ENCODE results near the gene AGAP1.

AGAP1 gene

DNA sequence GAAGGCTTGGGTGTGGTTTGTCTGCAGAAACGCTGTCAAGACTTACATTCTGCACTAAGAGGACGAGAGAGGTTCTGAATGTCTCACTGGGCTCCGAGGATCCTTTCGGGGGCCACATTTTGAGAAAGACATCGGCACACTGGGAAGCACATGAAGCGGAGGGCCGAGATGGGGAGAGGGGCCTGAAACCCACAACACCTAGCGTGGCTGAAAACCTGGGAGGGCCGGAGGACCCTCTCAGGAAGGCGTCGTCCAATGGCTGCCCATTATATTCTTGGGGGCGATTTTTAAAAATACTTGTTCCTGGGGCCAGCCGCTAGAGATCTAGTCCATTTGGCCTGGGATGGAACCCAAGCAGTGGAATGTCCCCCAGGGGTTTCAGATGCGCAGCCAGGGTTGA is 444.8 kb downstream of the AGAP1 start:
- no peaks in the 10 kb centered on the region for H3K36me3 ChIP-seq (ENCODE audit: control insufficient read depth, low read length)

DNA sequence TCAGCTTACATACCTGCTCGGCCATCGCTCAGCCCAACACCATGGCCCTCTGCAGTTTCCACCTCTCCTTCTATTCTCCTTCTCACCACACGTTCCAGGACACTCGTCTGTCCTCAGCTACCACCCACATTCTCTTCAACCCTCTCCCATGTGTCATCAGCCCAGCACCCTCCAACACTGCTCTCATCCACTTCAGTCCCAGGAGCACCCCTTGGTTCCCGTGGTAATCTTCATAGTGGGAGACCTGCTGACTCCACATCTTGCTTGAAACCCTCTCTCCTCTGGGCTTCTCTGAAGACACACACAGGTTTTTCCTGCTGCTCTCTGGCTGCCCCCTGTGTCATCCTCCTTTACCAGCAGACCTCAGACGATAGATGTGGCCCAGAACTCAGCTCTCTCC is 445.6 kb downstream of the AGAP1 start:
- Histone ChIP-seq H3K36me3 (ENCODE audit: control insufficient read depth, low read length) (no peaks in the 10 kb centered on the region), H3K79me2 (ENCODE audit: control insufficient read depth, low read length) (no peaks in the 10 kb centered on the region), H3K27me3 (ENCODE audit: control insufficient read depth, low read length) (no peaks in the 10 kb centered on the region), H3F3A (ENCODE audit: control insufficient read depth, insufficient read depth) (no peaks in the 10 kb centered on the region), H3K4me3 (ENCODE audit: low read length) (no peak overlapping the region), H3K4me1 (ENCODE audit: control insufficient read depth, low read length) (no peaks in the 10 kb centered on the region), H3K27ac (ENCODE audit: low read depth, low read length) (no peak overlapping the region), H3K9me3 (ENCODE audit: control insufficient read depth, insufficient read depth, low read length) (no peaks in the 10 kb centered on the region; the same call in 1 of the 2 replicates), H3K9me2 (replicated peaks; ENCODE audit: control insufficient read depth, low read length) (no peaks in the 10 kb centered on the region), H3K4me2 (ENCODE audit: low read length) (no peak overlapping the region), H4K20me1 (ENCODE audit: control insufficient read depth, insufficient read depth, low read depth, low read length) (no peaks in the 10 kb centered on the region)
- TF ChIP-seq EZH2phosphoT487 (IDR thresholded peaks at IDR 0.05; ENCODE audit: borderline replicate concordance, low read length) = no peak
- TF ChIP-seq, protein P1, sequence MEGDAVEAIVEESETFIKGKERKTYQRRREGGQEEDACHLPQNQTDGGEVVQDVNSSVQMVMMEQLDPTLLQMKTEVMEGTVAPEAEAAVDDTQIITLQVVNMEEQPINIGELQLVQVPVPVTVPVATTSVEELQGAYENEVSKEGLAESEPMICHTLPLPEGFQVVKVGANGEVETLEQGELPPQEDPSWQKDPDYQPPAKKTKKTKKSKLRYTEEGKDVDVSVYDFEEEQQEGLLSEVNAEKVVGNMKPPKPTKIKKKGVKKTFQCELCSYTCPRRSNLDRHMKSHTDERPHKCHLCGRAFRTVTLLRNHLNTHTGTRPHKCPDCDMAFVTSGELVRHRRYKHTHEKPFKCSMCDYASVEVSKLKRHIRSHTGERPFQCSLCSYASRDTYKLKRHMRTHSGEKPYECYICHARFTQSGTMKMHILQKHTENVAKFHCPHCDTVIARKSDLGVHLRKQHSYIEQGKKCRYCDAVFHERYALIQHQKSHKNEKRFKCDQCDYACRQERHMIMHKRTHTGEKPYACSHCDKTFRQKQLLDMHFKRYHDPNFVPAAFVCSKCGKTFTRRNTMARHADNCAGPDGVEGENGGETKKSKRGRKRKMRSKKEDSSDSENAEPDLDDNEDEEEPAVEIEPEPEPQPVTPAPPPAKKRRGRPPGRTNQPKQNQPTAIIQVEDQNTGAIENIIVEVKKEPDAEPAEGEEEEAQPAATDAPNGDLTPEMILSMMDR (IDR thresholded peaks at IDR 0.05; ENCODE audit: low read depth, low read length, poor library complexity, severe bottlenecking) = no peak

More for the DNA sequence above, 444.8 kb downstream of the AGAP1 start:
- no peak for TF ChIP-seq EZH2phosphoT487 (IDR thresholded peaks at IDR 0.05; ENCODE audit: borderline replicate concordance, low read length)
- TF ChIP-seq, protein P1 (IDR thresholded peaks at IDR 0.05; ENCODE audit: low read depth, low read length, poor library complexity, severe bottlenecking) = no peak
- Histone ChIP-seq H3K9me3 (ENCODE audit: control insufficient read depth, insufficient read depth, low read length) (no peaks in the 10 kb centered on the region; the same call in 1 of the 2 replicates), H4K20me1 (ENCODE audit: control insufficient read depth, insufficient read depth, low read depth, low read length) (no peaks in the 10 kb centered on the region), H3K79me2 (ENCODE audit: control insufficient read depth, low read length) (no peaks in the 10 kb centered on the region), H3K4me2 (ENCODE audit: low read length) (no peak overlapping the region), H3K4me1 (ENCODE audit: control insufficient read depth, low read length) (no peaks in the 10 kb centered on the region), H3K27ac (ENCODE audit: low read depth, low read length) (no peak overlapping the region), H3K4me3 (ENCODE audit: low read length) (no peak overlapping the region), H3K9me2 (replicated peaks; ENCODE audit: control insufficient read depth, low read length) (no peaks in the 10 kb centered on the region), H3F3A (ENCODE audit: control insufficient read depth, insufficient read depth) (no peaks in the 10 kb centered on the region), H3K27me3 (ENCODE audit: control insufficient read depth, low read length) (no peaks in the 10 kb centered on the region)

DNA sequence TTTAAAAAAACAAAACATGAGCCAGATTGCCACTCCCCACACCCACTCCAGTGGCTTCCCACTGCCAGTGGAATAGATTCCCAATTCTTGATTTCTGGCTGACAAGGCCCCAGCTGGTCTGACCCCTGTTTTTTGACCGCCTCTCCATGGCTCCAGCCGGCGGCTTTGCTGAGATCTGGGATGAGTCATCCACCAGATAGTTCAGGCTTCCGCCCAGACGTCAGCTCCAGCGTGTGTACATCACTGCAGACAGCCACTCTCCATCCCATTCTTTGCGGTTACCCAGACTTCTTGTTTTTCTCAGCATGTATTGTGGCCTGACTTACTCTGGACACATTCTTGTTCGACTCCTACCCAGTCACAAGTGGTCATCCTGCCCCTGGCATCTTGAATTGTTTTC is 446.5 kb downstream of the AGAP1 start:
- Histone ChIP-seq H3K9me2 (replicated peaks; ENCODE audit: control insufficient read depth, low read length) (no peaks in the 10 kb centered on the region), H3K4me3 (ENCODE audit: low read length) (no peak overlapping the region)

More for the DNA sequence above, 446.5 kb downstream of the AGAP1 start:
- Histone ChIP-seq H3K4me1 (ENCODE audit: control insufficient read depth, low read length) (no peaks in the 10 kb centered on the region), H4K20me1 (ENCODE audit: control insufficient read depth, insufficient read depth, low read depth, low read length) (no peaks in the 10 kb centered on the region), H3K4me2 (ENCODE audit: low read length) (no peak overlapping the region), H3K79me2 (ENCODE audit: control insufficient read depth, low read length) (no peaks in the 10 kb centered on the region), H3K9me3 (ENCODE audit: control insufficient read depth, insufficient read depth, low read length) (no peaks in the 10 kb centered on the region; the same call in 1 of the 2 replicates), H3F3A (ENCODE audit: control insufficient read depth, insufficient read depth) (no peaks in the 10 kb centered on the region), H3K27ac (ENCODE audit: low read depth, low read length) (no peak overlapping the region), H3K36me3 (ENCODE audit: control insufficient read depth, low read length) (no peaks in the 10 kb centered on the region), H3K27me3 (ENCODE audit: control insufficient read depth, low read length) (no peaks in the 10 kb centered on the region)
- TF ChIP-seq EZH2phosphoT487 (IDR thresholded peaks at IDR 0.05; ENCODE audit: borderline replicate concordance, low read length) = no peak
- TF ChIP-seq, protein P1 (IDR thresholded peaks at IDR 0.05; ENCODE audit: low read depth, low read length, poor library complexity, severe bottlenecking) = no peak

Measured in DOHH2 (cell line).